ENCODE data around the gene MYO3A.

The MYO3A gene

DNA sequence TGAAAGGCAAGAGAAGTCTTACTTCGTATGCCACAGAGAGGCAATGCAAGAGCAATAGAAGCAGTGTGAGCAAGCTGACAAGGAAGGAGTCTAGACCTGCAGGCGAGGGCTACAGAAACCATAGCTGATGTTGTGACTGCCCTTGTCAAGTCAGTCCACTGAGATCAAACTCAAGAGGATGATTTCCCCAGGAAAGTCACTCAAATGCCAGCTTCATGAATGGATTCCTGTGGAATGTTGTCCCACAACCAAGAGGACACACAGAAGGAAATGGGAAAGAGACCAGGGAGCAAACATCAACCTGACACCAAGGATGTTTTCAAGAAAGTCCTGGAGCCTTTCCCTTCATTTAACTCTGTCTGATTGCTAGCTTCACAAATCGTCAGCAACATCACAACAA is 204.6 kb downstream of the MYO3A start:
- TF ChIP-seq, protein P1, sequence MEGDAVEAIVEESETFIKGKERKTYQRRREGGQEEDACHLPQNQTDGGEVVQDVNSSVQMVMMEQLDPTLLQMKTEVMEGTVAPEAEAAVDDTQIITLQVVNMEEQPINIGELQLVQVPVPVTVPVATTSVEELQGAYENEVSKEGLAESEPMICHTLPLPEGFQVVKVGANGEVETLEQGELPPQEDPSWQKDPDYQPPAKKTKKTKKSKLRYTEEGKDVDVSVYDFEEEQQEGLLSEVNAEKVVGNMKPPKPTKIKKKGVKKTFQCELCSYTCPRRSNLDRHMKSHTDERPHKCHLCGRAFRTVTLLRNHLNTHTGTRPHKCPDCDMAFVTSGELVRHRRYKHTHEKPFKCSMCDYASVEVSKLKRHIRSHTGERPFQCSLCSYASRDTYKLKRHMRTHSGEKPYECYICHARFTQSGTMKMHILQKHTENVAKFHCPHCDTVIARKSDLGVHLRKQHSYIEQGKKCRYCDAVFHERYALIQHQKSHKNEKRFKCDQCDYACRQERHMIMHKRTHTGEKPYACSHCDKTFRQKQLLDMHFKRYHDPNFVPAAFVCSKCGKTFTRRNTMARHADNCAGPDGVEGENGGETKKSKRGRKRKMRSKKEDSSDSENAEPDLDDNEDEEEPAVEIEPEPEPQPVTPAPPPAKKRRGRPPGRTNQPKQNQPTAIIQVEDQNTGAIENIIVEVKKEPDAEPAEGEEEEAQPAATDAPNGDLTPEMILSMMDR (conservative IDR thresholded peaks at IDR 0.05), result no peak
- no peak overlapping the region for H3K27ac ChIP-seq

DNA sequence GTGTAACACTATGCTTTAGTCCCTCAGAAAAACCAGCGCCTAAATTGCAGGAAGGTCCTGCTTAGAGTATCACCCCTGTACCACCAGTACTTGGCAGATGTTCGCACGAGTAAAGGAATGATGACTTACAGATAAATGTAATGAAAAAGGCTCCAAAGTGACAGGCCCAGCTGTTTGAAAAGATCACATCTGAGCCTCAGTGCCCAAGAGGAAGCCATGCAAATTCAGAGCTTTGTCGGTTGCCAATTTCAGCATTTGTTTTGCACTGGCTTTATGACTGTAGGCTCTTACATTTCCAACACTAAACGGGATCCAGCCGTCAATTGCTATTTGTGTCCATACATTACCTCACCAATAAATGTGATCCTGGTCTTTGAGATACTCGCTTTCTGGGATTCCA is 222.0 kb downstream of the MYO3A start:
- TF ChIP-seq, protein P1 (conservative IDR thresholded peaks at IDR 0.05), result no peak
- H3K27ac ChIP-seq, result no peak overlapping the region

DNA sequence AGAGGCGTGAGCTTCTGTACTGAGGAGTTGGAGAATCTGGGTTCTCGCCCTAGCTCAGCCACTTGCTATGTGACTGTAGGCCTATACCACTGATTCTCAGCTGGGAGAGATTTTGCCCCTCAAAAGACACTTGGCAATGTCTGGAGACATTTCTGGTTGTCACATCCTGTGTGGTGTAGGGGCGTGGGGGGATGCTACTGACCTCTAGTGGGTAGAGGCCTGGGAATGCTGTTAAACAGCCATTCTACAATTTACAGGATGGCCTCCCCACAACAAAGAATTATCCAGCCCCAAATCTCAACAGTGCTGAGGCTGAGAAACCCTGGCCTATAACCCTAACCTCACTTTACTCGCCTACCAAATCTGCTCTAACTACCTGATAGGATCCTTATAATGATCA is 223.7 kb downstream of the MYO3A start:
- TF ChIP-seq, protein P1 (conservative IDR thresholded peaks at IDR 0.05), result no peak
- no peak overlapping the region for H3K27ac ChIP-seq

DNA sequence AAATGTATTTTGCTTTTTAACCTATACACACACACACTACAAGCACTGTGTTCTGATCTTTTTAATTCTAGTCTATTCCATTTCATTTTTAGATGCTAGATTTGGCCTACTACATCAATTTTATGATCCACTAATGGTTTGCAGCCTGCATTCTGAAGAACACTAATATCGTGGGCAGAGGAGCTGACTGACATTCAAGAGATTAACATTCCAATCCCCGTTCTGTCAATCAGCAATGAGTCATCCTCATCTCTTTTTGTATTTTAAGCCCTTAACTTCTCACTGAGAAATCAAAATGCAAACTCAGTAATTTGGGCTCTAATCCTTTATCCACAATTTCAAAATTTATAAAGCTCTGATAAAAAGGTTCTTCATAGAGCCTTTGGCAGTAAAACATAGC is 235.4 kb downstream of the MYO3A start:
- H3K27ac ChIP-seq, result no peak overlapping the region
- TF ChIP-seq, protein P1 (conservative IDR thresholded peaks at IDR 0.05), result no peak

DNA sequence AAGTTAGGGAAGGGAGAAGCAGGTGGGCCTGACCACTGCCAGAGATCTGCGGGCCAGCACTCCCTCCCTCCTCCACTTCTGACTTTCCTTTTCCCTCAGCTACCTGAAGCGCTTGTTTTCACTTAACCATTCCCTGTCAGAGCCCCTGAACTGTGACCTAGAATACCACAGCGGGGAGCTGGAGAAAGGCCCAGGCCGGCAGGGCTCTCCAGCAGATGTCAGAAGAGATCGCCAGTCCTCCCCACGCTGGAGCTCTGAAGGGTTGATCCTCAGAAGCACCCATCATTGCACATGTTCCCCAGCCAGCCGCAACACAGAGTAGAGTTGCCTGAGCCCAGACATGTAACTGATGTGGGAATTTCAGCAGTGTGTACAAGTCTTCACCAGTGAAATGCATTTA is 238.1 kb downstream of the MYO3A start:
- TF ChIP-seq, protein P1 (conservative IDR thresholded peaks at IDR 0.05), result no peak

DNA sequence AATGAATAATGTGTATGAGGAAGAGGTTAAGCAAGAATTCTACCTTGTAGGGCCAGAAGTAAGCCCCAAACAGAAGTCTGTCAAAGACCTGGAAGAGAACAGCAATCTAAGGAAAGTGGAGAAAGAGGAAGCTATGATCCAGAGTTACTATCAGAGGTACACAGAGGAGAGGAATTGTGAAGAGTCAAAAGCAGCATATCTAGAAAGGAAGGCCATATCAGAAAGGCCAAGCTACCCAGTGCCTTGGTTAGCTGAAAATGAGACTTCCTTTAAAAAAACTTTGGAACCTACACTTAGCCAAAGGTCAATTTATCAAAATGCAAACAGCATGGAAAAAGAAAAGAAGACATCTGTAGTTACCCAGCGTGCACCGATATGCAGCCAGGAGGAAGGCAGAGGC is 239.8 kb downstream of the MYO3A start:
- TF ChIP-seq, protein P1 (conservative IDR thresholded peaks at IDR 0.05), result no peak
- H3K27ac ChIP-seq, result no peak overlapping the region

More for the DNA sequence above, 238.1 kb downstream of the MYO3A start:
- no peak overlapping the region for H3K27ac ChIP-seq

DNA sequence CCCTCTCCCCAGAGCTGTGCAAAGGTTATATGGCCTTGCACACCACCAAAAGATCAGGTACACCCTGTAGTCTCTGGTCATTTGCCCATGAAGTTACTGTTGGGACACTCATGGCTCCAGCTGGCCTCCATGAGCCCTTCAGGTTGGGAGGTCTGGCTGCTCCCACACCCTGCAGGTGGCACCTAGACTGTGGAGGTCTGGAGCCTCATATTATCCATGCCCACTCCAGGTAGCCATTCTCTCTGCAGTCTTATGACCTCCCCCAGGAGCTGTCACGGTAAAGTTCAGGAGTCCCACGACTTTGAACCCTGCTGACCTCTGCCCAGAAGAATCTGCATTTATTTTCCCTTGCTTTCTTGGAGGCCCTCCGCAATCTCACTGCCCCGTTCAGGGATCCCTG is 243.3 kb downstream of the MYO3A start:
- TF ChIP-seq, protein P1 (conservative IDR thresholded peaks at IDR 0.05), result no peak
- no peak overlapping the region for H3K27ac ChIP-seq

DNA sequence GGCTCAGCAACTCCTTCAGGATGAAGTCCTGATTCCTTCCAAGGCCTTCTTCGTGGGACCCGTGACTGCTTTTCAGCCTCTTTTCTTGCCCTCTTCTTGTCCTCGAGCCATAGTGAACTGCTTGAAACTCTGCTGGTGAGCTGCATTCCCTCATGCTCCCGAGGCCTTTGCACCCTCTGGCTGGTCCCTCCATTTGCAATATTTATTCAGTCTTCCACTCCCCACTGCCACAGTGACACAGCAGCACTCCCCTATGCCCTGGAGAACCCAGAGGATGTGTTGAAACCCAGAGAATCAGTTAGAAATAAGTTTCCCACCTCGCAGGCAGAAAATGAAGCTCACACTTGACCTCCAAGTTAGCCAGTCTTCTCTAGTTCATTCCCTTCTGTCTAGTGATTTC is 260.2 kb downstream of the MYO3A start:
- H3K27ac ChIP-seq, result no peak overlapping the region
- TF ChIP-seq, protein P1 (conservative IDR thresholded peaks at IDR 0.05), result no peak

Data from VCaP (cell line).